Endothelial cell of hepatic sinusoid (primary cell): ENCODE measurements around the gene NIT2.
"Not testable (repeated sequence)": the region's sequence is repeated elsewhere in the genome, so short reads cannot be mapped to it uniquely, and the experiment has no call there.

ENCODE experiments used
- in situ Hi-C: cut with HindIII; loops from 2 replicates; pipeline ENCODE4 v1.10.0; 2017; ENCODE audit warnings: low sequenced_read_pairs

The NIT2 gene

GRCh38 chr3:100334488-100335351, at the start of gene NIT2:
NIT2 (plus strand) TSS chr3:100334757; CDS start chr3:100334792, 35 bp downstream.
- in situ Hi-C loops = loop anchor here (10.0 kb wide), 1 partner anchor 250 kb away; no protein-coding TSS in a partner anchor

GRCh38 chr3:100288288-100288894, 46.2 kb upstream of the NIT2 start:
- in situ Hi-C loops = no loop called here

GRCh38 chr3:100289339-100289738, 45.2 kb upstream of the NIT2 start:
- in situ Hi-C loops = no loop called here

GRCh38 chr3:100295089-100295488, 39.5 kb upstream of the NIT2 start:
- in situ Hi-C loops = no loop called here

- in situ Hi-C loops = no loop called here
Observed at GRCh38 chr3:100297784-100298183, 36.8 kb upstream of the NIT2 start.

- in situ Hi-C loops = no loop called here
Observed at GRCh38 chr3:100299016-100299415, 35.5 kb upstream of the NIT2 start.

GRCh38 chr3:100306695-100307094, 27.9 kb upstream of the NIT2 start:
- in situ Hi-C loops = no loop called here

GRCh38 chr3:100310355-100310965, 24.1 kb upstream of the NIT2 start:
- in situ Hi-C loops = no loop called here

GRCh38 chr3:100311011-100311410, 23.5 kb upstream of the NIT2 start:
- in situ Hi-C loops = no loop called here

- in situ Hi-C loops = no loop called here
Observed at GRCh38 chr3:100316641-100317069, 17.9 kb upstream of the NIT2 start.

GRCh38 chr3:100317912-100318311, 16.6 kb upstream of the NIT2 start:
- in situ Hi-C loops = no loop called here

- in situ Hi-C loops = no loop called here
Observed at GRCh38 chr3:100319951-100320350, 14.6 kb upstream of the NIT2 start.

- in situ Hi-C loops = no loop called here
Observed at GRCh38 chr3:100324044-100324443, 10.5 kb upstream of the NIT2 start.

GRCh38 chr3:100325827-100326226, 8.7 kb upstream of the NIT2 start:
- in situ Hi-C loops = no loop called here

- in situ Hi-C loops = not testable (repeated sequence)
Observed at GRCh38 chr3:100327377-100327776, 7.2 kb upstream of the NIT2 start.

- in situ Hi-C loops = loop anchor here (10.0 kb wide), 1 partner anchor 245 kb away; no protein-coding TSS in a partner anchor
Observed at GRCh38 chr3:100329800-100330489, 4.6 kb upstream of the NIT2 start.

GRCh38 chr3:100330651-100331050, 3.9 kb upstream of the NIT2 start:
- in situ Hi-C loops = loop anchor here (10.0 kb wide), 1 partner anchor 246 kb away; no protein-coding TSS in a partner anchor

- in situ Hi-C loops = loop anchor here (10.0 kb wide), 1 partner anchor 247 kb away; no protein-coding TSS in a partner anchor
Observed at GRCh38 chr3:100331660-100332059, 2.9 kb upstream of the NIT2 start.

- in situ Hi-C loops = loop anchor here (10.0 kb wide), 1 partner anchor 248 kb away; no protein-coding TSS in a partner anchor
Observed at GRCh38 chr3:100333051-100333450, 1.5 kb upstream of the NIT2 start.

- in situ Hi-C loops = loop anchor here (10.0 kb wide), 1 partner anchor 249 kb away; no protein-coding TSS in a partner anchor
Observed at GRCh38 chr3:100333970-100334487, 528 bp upstream of the NIT2 start.
